GM19324 (cell line): Measurements from ENCODE around the gene CCND2.

Experiments used
- ATAC-seq: cut with Tn5 transposase; IDR thresholded peaks from one replicate; pipeline ENCODE4 v1.9.1; 2021; ENCODE audit warnings: mild to moderate bottlenecking, moderate library complexity; ENCODE audit not compliant: unreplicated experiment, low FRiP score

Gene CCND2

DNA sequence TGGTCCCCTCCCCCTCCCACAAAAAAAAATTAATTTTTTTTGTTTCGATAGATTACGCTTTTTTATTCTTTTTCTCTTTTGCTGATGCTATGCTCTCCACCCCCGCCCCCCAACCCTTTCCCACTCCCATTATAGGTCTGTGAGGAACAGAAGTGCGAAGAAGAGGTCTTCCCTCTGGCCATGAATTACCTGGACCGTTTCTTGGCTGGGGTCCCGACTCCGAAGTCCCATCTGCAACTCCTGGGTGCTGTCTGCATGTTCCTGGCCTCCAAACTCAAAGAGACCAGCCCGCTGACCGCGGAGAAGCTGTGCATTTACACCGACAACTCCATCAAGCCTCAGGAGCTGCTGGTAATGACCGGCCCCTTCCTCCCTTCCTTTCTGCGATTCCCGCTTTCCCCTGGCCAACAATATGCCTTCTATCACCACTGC is 2.3 kb downstream of the CCND2 start:
- no peak for ATAC-seq

DNA sequence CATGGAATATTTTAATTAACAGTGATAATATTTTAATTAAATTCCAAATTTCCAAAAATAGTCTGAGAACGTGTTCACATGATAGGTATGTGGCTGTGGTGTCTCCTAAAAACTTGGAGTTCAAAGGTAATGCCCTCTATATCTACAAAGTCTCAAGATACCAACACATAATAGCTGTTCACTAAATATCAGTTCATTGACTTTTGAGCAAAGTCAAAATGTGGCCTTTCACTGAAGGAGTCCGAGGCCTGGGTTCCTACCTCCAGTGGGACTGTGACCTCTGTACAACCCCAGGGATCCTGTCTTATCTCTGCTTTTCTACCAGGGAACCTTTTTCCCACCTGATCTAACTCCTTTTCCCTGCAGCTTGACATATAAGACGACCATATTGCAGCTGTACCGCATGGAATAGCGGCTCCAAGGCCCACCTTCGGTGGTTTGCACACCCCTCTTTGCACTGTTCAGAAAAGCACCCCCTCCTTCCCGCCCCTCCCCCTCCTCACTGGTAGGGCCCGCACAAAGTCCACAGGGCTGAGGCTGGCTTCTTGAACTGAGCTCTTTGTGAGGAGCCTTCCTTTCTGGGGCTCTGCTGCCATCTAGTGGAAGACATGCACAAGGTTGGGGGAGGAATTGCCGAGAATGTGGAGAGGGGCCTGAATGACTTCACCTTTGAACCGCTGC is 3.1 kb downstream of the CCND2 start:
- ATAC-seq: no peak

DNA sequence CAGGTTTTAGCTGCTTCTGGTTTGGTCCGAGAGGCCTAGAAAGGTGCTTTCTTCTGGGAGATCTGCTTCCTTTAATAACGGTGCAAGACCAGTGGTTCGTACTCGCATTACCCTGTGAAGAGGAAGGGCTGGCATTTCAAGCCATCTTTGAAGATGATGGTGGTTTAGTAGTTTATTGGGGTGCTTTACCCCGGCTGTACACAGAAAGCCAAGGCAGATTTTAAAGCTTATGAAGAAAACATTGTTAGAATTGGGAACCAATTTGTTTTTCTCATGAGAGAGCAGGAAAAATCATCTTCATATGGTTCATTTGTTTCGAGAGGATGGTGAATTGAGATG is 3.6 kb downstream of the CCND2 start:
- no peak for ATAC-seq

DNA sequence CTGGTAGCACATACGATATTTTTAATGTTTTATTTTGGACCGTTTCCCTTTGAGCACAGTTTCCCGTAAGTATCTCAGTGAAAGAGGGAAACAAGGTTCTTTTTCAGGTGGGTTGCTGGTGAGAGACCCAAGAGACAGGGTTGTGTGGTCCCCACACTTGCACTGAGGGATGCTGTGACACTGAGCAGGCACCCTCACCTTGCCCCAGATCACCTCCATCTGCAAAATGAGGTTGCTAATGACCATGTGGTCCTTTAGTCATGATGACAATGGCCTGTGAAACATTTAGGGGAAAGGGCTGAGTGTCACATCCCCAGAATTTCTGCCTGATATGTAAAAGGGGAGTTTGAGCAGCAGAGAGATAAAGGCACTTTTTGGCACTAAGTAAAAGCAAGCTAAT is 4.3 kb downstream of the CCND2 start:
- ATAC-seq: no peak

DNA sequence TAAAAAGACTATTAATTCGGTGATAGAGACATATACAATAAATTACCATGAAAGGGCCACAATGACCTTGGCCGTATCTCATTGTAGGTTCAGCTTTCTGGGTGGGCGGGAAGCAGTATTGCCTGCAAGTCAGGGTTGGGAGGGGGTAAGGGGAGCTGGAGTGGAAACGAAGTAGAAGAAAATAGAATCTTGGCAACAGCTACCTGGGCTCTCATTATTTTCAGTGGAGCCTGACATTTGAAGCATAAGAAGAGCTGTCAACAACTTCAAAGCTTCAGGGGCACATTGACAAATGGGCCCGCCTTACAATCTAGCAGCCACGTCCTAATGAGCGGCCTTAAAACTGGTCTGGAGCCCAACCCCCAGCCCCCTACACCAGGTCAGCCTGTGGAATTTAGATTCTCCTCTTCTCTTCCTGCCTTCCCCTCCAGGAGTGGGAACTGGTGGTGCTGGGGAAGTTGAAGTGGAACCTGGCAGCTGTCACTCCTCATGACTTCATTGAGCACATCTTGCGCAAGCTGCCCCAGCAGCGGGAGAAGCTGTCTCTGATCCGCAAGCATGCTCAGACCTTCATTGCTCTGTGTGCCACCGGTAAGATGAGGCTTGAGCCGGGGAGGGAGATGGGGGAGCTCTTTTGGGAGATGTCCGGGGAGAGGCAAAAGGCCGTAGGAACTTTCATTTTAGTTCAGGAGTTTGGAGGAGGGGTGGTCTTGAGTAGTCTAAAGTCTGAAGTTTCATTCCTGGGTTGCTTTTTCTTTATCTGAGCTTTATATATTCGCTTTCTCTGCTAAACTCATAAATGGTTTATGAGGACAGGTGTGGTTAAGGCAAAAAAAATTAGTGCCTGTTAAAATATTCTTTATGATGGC is 5.0 kb downstream of the CCND2 start:
- ATAC-seq: no peak

DNA sequence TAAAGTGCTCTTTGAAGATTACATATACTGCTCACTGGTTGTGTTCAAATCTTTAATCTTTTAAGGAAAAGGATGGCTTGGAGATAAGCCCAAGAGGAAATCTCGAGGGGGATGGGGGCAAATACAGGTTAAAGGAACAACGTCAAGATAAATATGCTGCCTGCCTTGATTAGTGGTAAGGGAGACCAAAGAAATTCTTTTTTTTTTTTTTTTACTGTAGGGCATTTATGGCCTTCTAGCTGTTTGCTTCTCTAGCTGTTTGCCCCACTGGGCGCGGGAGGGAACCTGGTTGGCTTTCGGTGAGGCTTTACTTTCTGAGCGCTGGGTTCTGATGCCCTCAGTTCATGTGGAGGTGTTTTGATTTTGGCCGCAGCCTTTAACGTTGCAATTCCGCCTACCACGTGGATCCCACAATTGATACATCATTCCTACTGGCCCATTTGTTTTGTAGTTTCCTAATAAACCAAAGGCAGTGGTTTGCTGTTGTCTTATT is 5.7 kb downstream of the CCND2 start:
- no peak for ATAC-seq

DNA sequence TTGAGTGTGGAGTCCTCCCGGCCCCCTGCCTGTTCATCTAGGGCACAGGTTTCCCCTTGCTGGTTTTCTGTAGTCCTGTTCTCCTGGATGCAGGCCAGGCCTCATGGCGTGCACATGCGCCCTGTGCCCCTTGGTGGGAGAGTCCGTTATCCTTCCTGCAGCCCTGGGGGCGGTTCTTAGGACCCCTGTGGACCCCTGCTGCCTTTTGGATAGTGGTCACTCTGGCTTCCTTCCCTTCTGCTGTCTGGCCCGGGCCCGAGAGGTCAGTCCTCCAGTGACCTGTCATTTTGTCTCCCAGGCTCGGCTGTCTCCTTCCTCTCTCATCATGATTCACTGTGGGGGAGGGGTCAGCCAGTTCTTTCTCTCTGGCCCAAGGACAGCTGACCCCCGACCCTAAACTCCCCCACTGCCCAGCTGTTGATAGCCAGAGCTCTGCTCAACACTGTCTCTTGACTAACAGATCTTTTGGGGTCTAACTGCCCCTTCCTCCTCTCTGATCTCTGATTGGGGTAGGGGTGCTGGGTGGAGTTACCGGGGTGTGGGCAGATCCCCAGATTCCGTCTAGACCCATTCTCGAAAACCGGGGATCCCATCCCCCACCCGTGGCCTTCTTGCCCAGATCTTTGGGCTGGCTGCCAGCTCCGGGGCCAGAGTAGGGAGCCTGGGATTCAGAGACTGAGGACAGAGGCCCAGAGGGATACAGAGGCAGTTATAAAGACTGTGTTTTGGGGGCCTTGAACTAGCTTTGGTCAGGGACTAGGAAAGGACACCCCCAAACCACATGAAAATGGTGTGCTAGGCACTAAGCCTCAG is 7.0 kb downstream of the CCND2 start:
- no peak for ATAC-seq

DNA sequence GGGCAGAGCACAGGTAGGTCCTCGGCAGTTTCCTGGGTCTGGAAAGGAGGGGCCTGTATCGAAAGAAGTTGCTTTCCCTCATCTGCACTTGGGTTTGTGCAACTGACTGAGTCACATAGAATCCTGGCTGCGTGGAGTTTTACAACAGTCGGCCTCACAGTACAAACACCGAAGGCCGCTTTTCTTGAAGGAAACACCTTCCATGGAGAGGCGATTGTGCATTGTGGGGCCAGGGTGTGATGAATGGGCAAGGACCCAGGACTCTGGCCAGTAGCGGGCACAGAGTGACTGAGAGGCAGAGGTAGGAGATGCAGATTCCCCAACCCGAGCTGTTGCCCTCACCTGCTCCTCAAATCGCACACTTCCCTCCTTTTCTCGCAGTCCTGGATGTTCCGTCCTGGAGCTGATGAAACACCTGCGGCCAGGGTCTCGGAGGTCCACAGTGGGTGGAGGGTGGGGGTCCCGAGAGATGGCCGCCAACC is 7.7 kb downstream of the CCND2 start:
- ATAC-seq: no peak

DNA sequence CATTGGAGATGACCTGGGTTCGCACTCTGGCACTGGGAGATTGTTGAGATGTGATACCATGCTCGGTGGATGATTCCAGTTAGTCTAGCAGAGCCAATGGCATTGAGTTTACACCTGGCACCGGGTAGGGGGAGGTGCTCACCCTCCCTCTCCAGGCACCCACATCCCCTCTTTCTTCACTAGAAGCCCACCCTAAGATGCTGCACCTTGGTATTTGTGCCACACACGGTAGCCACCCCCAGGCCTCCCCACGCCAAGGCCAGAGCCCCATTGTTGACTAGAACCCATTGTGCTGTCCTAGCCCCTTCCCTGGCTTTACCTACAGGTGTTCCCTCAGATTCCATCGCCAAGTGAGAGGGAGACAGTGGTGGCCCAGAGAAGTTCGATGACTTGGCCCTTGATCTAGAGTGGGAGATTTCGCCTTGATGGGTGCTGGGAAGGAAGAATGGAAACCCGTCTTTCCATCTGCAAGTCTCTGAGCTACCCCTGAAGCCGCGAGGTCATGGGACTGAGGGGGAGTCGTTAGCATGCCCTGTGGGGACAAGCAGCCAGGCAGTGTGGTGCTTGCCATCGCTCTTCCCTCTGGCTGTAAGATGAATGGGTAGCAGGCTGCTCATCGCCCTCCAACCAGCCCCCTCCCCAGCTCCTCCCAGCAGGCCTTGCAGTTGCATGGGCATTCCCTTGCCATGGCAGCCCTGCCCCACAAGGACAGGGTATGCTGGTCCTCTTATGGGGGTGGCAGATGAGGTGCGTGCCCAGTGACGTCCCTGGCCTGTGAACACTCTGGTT is 8.7 kb downstream of the CCND2 start:
- ATAC-seq: no peak

DNA sequence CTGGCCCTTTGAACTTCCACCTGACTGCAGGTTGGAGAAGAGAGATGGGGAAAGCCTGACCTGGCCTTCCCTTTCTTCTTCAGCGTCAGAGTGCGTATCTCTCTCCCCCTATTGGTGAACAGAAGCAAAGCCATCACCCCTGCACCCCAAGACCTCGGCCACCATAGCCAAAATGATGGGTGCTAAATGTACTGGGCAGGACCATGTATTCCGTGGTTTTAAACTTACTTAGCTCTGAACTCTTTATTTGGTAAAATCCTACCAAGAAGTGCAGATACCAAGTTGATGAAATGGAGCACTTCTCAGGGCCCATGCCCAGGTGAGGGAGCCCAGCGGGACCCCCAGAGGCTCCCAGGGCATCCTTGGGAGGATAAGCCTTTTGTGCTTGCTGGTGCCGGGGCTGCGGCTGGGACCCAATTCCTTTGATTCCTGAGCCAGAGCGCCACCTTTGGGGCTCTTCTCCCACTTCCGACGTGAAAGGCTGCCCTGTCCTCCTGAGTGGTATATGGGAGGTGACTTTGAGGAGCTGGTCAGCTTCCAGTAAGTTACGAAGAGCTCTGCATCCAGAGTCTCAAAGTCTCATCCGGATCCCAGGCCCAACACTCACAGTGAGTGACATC is 9.4 kb downstream of the CCND2 start:
- no peak for ATAC-seq

DNA sequence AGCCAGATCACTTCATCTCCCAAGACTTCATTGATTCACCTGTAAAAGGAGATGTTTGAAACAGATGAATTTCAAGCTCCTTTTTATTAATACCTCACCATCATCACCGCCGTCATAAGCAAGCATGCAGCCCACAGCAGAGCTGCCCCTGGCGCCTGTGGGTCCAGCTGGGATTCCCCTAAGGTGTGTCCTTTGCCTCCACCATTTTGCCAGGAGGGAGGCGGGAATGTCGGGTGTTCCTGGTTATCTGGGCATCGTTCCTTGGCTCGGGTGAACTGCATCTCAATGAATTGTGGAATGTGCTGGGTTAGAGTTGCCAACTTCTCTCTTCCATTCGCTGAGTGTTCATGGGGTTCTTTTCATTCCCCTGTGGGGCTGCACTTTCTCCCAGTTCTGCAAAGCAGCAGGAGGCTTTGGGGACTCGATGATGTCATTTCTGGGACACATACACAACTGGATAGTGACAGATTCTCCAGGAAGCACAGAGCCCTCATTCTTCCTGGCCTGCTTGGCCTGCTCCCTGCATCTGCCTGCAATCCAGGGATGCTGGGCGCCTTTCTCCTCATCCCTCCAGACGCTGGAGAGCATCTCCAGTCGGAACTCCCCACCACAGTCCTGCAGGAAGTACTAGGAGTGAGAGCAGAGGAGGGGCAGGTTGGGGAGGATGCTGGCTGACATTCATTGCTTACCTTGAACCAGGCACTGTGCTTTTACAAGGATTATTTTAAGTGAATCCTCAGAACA is 10.1 kb downstream of the CCND2 start:
- ATAC-seq: no peak

DNA sequence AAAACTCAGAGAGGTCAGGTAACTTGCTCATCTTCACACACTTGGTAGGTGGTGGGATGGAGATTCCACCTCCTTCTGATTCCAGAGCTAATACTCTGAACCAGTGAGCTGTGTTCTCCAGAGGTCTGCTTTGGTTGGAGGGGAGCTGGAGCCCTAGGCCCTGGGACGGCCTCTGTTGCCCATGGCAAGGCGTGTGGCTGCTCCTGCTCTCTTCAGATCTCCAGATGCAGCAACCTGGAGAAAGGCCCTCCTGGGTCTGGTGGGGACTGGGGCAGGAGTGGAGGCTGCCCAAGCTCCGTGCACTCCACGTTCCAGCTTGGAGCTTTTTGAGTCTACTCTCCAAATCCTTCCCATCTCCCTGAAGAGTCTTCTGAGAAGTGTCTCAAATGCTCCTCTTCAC is 10.7 kb downstream of the CCND2 start:
- ATAC-seq: no peak

DNA sequence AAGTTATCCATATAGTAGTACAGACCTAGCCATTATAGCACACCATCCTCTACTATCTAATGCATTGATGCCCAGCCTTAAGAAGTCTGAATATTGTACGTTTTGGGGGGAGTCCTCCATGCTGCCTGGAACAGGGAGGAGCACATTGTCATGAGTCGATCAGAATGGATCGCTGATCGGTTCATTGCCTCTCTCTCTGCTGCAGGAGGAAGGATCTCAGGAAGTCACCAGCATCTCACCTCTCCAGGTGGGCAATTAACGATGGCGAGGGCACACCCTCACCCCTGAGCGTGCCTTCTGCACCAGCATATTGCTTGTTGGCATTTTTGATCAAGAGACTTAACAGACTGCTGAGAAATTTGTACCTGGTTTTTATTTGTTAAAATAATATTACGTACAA is 11.5 kb downstream of the CCND2 start:
- ATAC-seq: no peak

DNA sequence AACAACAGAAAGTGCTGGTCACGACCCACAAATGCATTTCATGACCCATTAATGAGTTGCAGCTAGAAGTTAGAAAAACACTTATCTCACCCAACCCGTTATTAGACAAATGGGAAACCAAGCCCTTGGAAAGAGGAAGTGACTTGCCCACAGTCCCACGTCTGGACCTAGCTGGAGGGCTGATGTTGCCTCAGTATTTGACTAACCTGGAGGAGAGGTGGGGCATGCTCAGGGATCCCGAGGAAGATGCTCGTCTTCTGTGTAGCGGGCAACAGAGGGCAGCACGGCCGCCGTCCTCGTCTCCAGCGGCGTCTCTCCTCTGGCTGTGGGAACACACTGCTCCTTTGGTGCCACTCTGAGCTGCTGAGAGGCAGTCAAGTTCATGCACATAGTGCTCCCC is 12.7 kb downstream of the CCND2 start:
- no peak for ATAC-seq

DNA sequence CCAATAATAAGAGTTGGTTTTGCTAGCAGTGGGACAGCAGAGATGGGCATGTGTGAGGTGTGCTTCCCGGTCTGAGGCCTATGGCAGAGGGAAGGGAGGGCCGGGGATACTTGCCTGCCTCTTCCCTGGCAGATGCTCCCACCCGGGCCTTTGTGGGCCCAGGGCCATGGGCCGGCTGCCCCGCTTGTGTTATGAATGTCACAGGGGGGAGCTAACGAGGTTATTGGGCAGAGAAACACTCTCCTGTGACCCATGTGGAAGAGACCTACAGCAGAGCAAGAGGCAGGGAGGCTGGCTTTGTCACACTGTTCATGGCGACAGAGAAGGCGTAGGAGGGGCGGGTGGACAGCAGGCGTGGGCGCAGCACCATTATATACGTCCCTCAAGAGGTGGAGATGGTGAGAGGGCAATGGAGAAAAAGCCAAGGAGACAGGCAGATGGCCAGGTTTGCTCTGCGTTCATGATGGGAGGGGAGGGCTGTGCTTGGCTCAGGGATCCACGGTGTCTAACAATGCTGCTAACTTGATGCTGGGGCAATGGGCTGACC is 13.3 kb downstream of the CCND2 start:
- ATAC-seq: no peak

DNA sequence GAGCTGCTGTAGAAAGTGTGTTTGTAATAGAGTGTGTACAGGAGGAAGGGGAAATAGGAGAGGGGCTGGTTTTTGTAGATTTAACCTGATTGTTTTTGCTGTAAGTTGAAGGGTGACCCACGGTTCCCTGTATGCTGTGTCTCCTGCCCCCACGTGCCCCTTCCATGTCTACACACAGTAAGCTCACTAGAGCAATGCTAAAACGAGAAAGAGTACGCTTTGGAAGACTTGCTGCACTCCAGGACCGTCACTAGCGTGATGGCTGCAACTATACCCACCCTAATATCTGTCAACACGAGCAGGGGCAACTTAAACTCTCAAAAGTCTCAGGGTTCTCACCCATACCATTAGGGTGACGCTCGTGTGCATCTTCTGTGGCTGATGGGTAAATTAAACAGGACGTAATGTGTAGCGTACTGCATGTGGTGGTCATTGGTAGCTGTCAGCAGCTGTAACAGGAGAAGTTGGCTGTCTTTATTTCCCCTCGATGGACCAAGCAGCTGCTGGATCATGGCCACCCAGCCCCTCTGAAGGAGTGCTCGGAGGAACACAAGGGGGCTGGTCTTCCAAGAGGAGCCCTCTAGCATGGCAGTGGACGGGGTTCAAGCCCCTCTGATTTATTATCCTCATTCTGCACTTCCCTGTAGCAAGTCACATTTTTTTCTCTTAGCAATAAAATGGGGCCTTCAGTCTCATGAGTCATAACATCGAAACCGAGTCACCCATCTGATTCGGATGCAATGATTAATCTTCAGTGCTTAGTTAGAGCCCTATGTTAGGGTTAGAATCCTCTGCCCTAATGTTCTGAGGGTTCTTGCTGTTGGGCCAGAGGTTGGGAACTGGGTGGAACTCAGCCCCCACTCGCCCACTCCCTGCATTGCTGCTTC is 14.0 kb downstream of the CCND2 start:
- ATAC-seq: no peak

DNA sequence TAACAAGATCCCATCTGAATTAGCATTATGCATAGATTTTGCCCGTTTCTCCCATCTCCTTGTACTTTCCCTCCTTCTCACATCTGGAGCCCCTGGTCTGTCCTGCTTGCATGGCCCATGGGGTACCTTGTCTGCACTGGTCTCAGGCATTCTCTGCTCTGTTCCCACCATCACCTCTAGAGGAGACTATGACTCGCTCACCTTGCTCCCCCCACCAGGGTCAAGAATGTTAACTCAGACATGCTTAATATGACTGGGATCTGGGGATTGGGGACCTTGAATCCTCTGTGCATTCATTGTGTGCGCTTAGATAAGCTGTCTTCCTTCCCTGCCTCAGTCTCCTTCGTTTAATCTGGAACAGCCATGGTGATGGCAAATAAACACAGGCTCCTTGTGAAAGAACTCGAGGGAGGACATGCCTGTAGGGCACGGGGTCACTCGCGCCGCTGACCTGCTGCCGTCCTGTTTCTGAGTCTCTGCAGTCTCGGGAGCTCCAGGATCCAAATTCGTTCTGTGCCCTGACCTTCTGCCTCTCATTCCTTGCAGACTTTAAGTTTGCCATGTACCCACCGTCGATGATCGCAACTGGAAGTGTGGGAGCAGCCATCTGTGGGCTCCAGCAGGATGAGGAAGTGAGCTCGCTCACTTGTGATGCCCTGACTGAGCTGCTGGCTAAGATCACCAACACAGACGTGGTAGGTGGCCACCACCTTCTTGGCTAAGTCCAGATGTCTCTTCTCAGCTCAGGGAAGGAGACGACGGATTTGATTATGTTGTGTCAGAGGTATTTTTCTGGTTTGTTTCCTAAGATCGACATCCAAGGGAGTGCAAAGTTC is 15.0 kb downstream of the CCND2 start:
- no peak for ATAC-seq
